ENCODE results near the gene EAF1. TPM values are rescaled to one million over a fixed set of nuclear protein-coding genes. Genes with fewer than 3 reads are reported as not detected.
"Not testable (repeated sequence)": the region's sequence is repeated elsewhere in the genome, so short reads cannot be mapped to it uniquely, and the experiment has no call there.

Gene EAF1
- total RNA-seq, result 10.9 TPM
- polyA plus RNA-seq, result 10.6 TPM

- DNase-seq (ENCODE audit: extremely low spot score), result peak; percentile 64
- WGBS, result under 1% methylated on average over 52 of the region's 52 CpGs
- Histone ChIP-seq H3K4me1 (ENCODE audit: insufficient read depth) (no peaks in the 10 kb centered on the region), H3K27ac (ENCODE audit: low read depth) (peak within 1 kb of the TSS; percentile 72), H3K36me3 (ENCODE audit: insufficient read depth) (peaks cover 4% of the 10 kb centered on the region), H3K4me3 (ENCODE audit: low read depth, low read length) (peak within 1 kb of the TSS; percentile 94)
These were observed at the start of gene EAF1, which contains the start of gene METTL6 for GRCh38 chr3:15427182-15427880. Gene EAF1 (plus strand): TSS chr3:15427598. CDS start chr3:15427780, 182 bp downstream. Gene METTL6 (minus strand): TSS chr3:15427544. CDS start chr3:15426511, 1,033 bp downstream.

- peak; percentile 93 for DNase-seq (ENCODE audit: extremely low spot score)
- Histone ChIP-seq H3K27ac (ENCODE audit: low read depth) (no peak overlapping the region), H3K4me3 (ENCODE audit: low read depth, low read length) (no peak overlapping the region), H3K4me1 (ENCODE audit: insufficient read depth) (no peaks in the 10 kb centered on the region), H3K36me3 (ENCODE audit: insufficient read depth) (no peaks in the 10 kb centered on the region)
- 28% methylated on average over 16 of the region's 16 CpGs for WGBS
These were observed 49.2 kb upstream of the EAF1 start for GRCh38 chr3:15377961-15378791.

GRCh38 chr3:15380980-15381890 lies 46.2 kb upstream of the EAF1 start:
- H3K4me1 ChIP-seq (ENCODE audit: insufficient read depth), result no peaks in the 10 kb centered on the region
- no peak overlapping the region for H3K27ac ChIP-seq (ENCODE audit: low read depth)
- H3K4me3 ChIP-seq (ENCODE audit: low read depth, low read length), result no peak overlapping the region
- H3K36me3 ChIP-seq (ENCODE audit: insufficient read depth), result no peaks in the 10 kb centered on the region
- DNase-seq (ENCODE audit: extremely low spot score), result no peak
- WGBS, result 59% methylated on average over 6 of the region's 6 CpGs

GRCh38 chr3:15382405-15382923 lies 44.9 kb upstream of the EAF1 start:
- 79% methylated on average over 3 of the region's 3 CpGs for WGBS
- Histone ChIP-seq H3K27ac (ENCODE audit: low read depth) (no peak overlapping the region), H3K4me3 (ENCODE audit: low read depth, low read length) (no peak overlapping the region), H3K4me1 (ENCODE audit: insufficient read depth) (no peaks in the 10 kb centered on the region), H3K36me3 (ENCODE audit: insufficient read depth) (no peaks in the 10 kb centered on the region)
- no peak for DNase-seq (ENCODE audit: extremely low spot score)

- no peak for DNase-seq (ENCODE audit: extremely low spot score)
- Histone ChIP-seq H3K4me3 (ENCODE audit: low read depth, low read length) (no peak overlapping the region), H3K36me3 (ENCODE audit: insufficient read depth) (no peaks in the 10 kb centered on the region), H3K27ac (ENCODE audit: low read depth) (no peak overlapping the region), H3K4me1 (ENCODE audit: insufficient read depth) (no peaks in the 10 kb centered on the region)
- WGBS, result 90% methylated on average over 4 of the region's 4 CpGs
These were observed 42.7 kb upstream of the EAF1 start for GRCh38 chr3:15384510-15385237.

- H3K4me3 ChIP-seq (ENCODE audit: low read depth, low read length); H3K27ac ChIP-seq (ENCODE audit: low read depth); H3K4me1 ChIP-seq (ENCODE audit: insufficient read depth); DNase-seq (ENCODE audit: extremely low spot score); H3K36me3 ChIP-seq (ENCODE audit: insufficient read depth): not testable (repeated sequence)
- 82% methylated on average over 10 of the region's 10 CpGs for WGBS
These were observed 42.1 kb upstream of the EAF1 start for GRCh38 chr3:15385238-15385695.

GRCh38 chr3:15385901-15386653 lies 41.3 kb upstream of the EAF1 start:
- 86% methylated on average over 1 of the region's 1 CpG for WGBS
- no peaks in the 10 kb centered on the region for H3K36me3 ChIP-seq (ENCODE audit: insufficient read depth)
- H3K27ac ChIP-seq (ENCODE audit: low read depth), result no peak overlapping the region
- DNase-seq (ENCODE audit: extremely low spot score), result no peak
- H3K4me1 ChIP-seq (ENCODE audit: insufficient read depth), result no peaks in the 10 kb centered on the region
- H3K4me3 ChIP-seq (ENCODE audit: low read depth, low read length), result no peak overlapping the region

GRCh38 chr3:15386654-15386955 lies 40.8 kb upstream of the EAF1 start:
- not testable (repeated sequence) for H3K36me3 ChIP-seq (ENCODE audit: insufficient read depth)
- 85% methylated on average over 5 of the region's 5 CpGs for WGBS

GRCh38 chr3:15387171-15387581 lies 40.2 kb upstream of the EAF1 start:
- WGBS, result 58% methylated on average over 1 of the region's 1 CpG
- DNase-seq (ENCODE audit: extremely low spot score), result no peak
- no peak overlapping the region for H3K27ac ChIP-seq (ENCODE audit: low read depth)
- no peaks in the 10 kb centered on the region for H3K36me3 ChIP-seq (ENCODE audit: insufficient read depth)
- H3K4me3 ChIP-seq (ENCODE audit: low read depth, low read length), result no peak overlapping the region
- no peaks in the 10 kb centered on the region for H3K4me1 ChIP-seq (ENCODE audit: insufficient read depth)

More at GRCh38 chr3:15386654-15386955, 40.8 kb upstream of the EAF1 start:
- not testable (repeated sequence) for H3K4me3 ChIP-seq (ENCODE audit: low read depth, low read length); H3K27ac ChIP-seq (ENCODE audit: low read depth); DNase-seq (ENCODE audit: extremely low spot score); H3K4me1 ChIP-seq (ENCODE audit: insufficient read depth)

GRCh38 chr3:15387735-15388134 lies 39.7 kb upstream of the EAF1 start:
- no peak overlapping the region for H3K27ac ChIP-seq (ENCODE audit: low read depth)
- DNase-seq (ENCODE audit: extremely low spot score), result no peak
- no peaks in the 10 kb centered on the region for H3K36me3 ChIP-seq (ENCODE audit: insufficient read depth)
- no peak overlapping the region for H3K4me3 ChIP-seq (ENCODE audit: low read depth, low read length)
- no peaks in the 10 kb centered on the region for H3K4me1 ChIP-seq (ENCODE audit: insufficient read depth)
- WGBS, result 81% methylated on average over 3 of the region's 3 CpGs

- not testable (repeated sequence) for H3K27ac ChIP-seq (ENCODE audit: low read depth); H3K36me3 ChIP-seq (ENCODE audit: insufficient read depth); H3K4me1 ChIP-seq (ENCODE audit: insufficient read depth); H3K4me3 ChIP-seq (ENCODE audit: low read depth, low read length); DNase-seq (ENCODE audit: extremely low spot score)
- WGBS, result 88% methylated on average over 3 of the region's 3 CpGs
These were observed 39.1 kb upstream of the EAF1 start for GRCh38 chr3:15388335-15388734.

- WGBS, result 56% methylated on average over 6 of the region's 6 CpGs
- H3K27ac ChIP-seq (ENCODE audit: low read depth), result no peak overlapping the region
- H3K4me1 ChIP-seq (ENCODE audit: insufficient read depth), result no peaks in the 10 kb centered on the region
- H3K36me3 ChIP-seq (ENCODE audit: insufficient read depth), result no peaks in the 10 kb centered on the region
- no peak overlapping the region for H3K4me3 ChIP-seq (ENCODE audit: low read depth, low read length)
- no peak for DNase-seq (ENCODE audit: extremely low spot score)
These were observed 36.9 kb upstream of the EAF1 start for GRCh38 chr3:15390460-15390859.
